ENCODE measurements around the gene MIEF1.

GRCh38 chr22:39454385-39454871 is 47.7 kb upstream of the MIEF1 start:
- TF ChIP-seq CHD2 (IDR thresholded peaks at IDR 0.05; ENCODE audit: low read length): no peak
- TF ChIP-seq HDAC6 (IDR thresholded peaks at IDR 0.05; ENCODE audit: low read depth, low read length): no peak
- TF ChIP-seq CTCF (IDR thresholded peaks at IDR 0.05; ENCODE audit: control extremely low read depth in 1 of 3, insufficient read depth in 1 of 3, low read depth in 1 of 3, low read length in 3 of 3): no peak
- TF ChIP-seq POLR2AphosphoS5 (IDR thresholded peaks at IDR 0.05; ENCODE audit: low read depth, low read length): no peak
- no peak for TF ChIP-seq EP300 (IDR thresholded peaks at IDR 0.05; ENCODE audit: borderline replicate concordance in 1 of 2, low read depth in 2 of 2, low read length in 2 of 2)
- no peak for TF ChIP-seq SAP30 (IDR thresholded peaks at IDR 0.05; ENCODE audit: insufficient read depth, insufficient replicate concordance, low read length)
- no peak for TF ChIP-seq SUZ12 (IDR thresholded peaks at IDR 0.05; ENCODE audit: low read length)
- no peak for TF ChIP-seq EZH2 (IDR thresholded peaks at IDR 0.05; ENCODE audit: low read depth, low read length, severe bottlenecking)
- no peak for TF ChIP-seq SP4 (IDR thresholded peaks at IDR 0.05; ENCODE audit: low read length)
- TF ChIP-seq POLR2A (IDR thresholded peaks at IDR 0.05; ENCODE audit: control extremely low read depth in 1 of 2, low read depth in 2 of 2, low read length in 2 of 2): no peak
- no peak for TF ChIP-seq RAD21 (IDR thresholded peaks at IDR 0.05 in 1 of 2, conservative IDR thresholded peaks at IDR 0.05 in 1 of 2; ENCODE audit: low read depth in 2 of 2, low read length in 2 of 2)
- no peak for TF ChIP-seq USF2 (IDR thresholded peaks at IDR 0.05; ENCODE audit: low read length)
- TF ChIP-seq FOSL1 (IDR thresholded peaks at IDR 0.05; ENCODE audit: insufficient read depth, low read depth, low read length): no peak
